Small intestine (tissue), 7 donors: Measurements from ENCODE around the gene AMIGO1. TPM values are rescaled to one million over a fixed set of nuclear protein-coding genes. Genes with fewer than 3 reads are reported as not detected.
A peak's percentile ranks its signal among the peaks of the same experiment; 100 is the strongest.

ENCODE experiments used
- DNase-seq, 2 donors: peaks; one replicate each; pipeline versions ENCODE4 v3.0.0 to v3.0.0-alpha.2; 2013
- FAIRE-seq: peaks from 2 replicates; lab custom pipeline; 2012; peaks lifted over from hg19 to GRCh38; lab: Jason Lieb, UNC
- H3K27ac ChIP-seq, 3 donors: one replicate each; pipeline ENCODE4 v1.5.1; 2013; ENCODE audit warnings: low read length in 2 of 3, mild to moderate bottlenecking in 2 of 3, control low read depth in 1 of 3, inconsistent platforms in 1 of 3, low read depth in 1 of 3, moderate library complexity in 1 of 3
- H3K27me3 ChIP-seq, 3 donors: one replicate each; pipeline ENCODE4 v1.6.1; 2013; ENCODE audit warnings: low read length in 3 of 3, inconsistent platforms in 1 of 3; ENCODE audit not compliant: control insufficient read depth in 3 of 3, insufficient read depth in 3 of 3
- H3K36me3 ChIP-seq, 3 donors: one replicate each; pipeline ENCODE4 v1.6.1; 2013; ENCODE audit warnings: low read length in 3 of 3, inconsistent platforms in 1 of 3, low read depth in 1 of 3, mild to moderate bottlenecking in 1 of 3, moderate library complexity in 1 of 3; ENCODE audit not compliant: control insufficient read depth in 3 of 3, insufficient read depth in 2 of 3
- H3K4me1 ChIP-seq, 3 donors: one replicate each; pipeline ENCODE4 v1.6.1; 2013; ENCODE audit warnings: low read length in 2 of 3, inconsistent platforms in 1 of 3, low read depth in 1 of 3, mild to moderate bottlenecking in 1 of 3, moderate library complexity in 1 of 3; ENCODE audit not compliant: control insufficient read depth in 3 of 3, insufficient read depth in 2 of 3
- H3K4me3 ChIP-seq, 3 donors: one replicate each; pipeline ENCODE4 v1.5.1; 2013; ENCODE audit warnings: low read length in 3 of 3, control low read depth in 1 of 3, inconsistent platforms in 1 of 3, low read depth in 1 of 3, mild to moderate bottlenecking in 1 of 3, moderate library complexity in 1 of 3
- H3K9me3 ChIP-seq, 2 donors: one replicate each; pipeline ENCODE4 v1.6.1; 2013; ENCODE audit warnings: low read depth in 1 of 2, low read length in 1 of 2; ENCODE audit not compliant: control insufficient read depth in 2 of 2, insufficient read depth in 1 of 2
- WGBS, 3 donors: extraction: QIAGEN DNeasy Blood & Tissue Kit; methylation state at CpG; one replicate each; pipeline ENCODE4 v1.1.7; 2013; 5-methylcytosine and 5-hydroxymethylcytosine counted together
- polyA plus RNA-seq, 4 donors: library from polyadenylated mRNA; stranded (reverse) in 3 of 4; unstranded in 1 of 4; fragments of 200-250 nt in 3 of 4; fragments of 120-200 nt in 1 of 4; gene quantifications; one replicate each; pipeline versions ENCODE4 v1.2.1 to v1.2.3, GENCODE V29; 2013
- donor health status: healthy with polysubstance abuse.
- donor health status: control.
- donor health status: control.
- donor health status: Bipolar disorder and iron deficiency.
- donor health status: healthy.

Gene AMIGO1
- polyA plus RNA-seq, 4 donors: 1.3 to 2.9 (median 2.2) TPM

DNA sequence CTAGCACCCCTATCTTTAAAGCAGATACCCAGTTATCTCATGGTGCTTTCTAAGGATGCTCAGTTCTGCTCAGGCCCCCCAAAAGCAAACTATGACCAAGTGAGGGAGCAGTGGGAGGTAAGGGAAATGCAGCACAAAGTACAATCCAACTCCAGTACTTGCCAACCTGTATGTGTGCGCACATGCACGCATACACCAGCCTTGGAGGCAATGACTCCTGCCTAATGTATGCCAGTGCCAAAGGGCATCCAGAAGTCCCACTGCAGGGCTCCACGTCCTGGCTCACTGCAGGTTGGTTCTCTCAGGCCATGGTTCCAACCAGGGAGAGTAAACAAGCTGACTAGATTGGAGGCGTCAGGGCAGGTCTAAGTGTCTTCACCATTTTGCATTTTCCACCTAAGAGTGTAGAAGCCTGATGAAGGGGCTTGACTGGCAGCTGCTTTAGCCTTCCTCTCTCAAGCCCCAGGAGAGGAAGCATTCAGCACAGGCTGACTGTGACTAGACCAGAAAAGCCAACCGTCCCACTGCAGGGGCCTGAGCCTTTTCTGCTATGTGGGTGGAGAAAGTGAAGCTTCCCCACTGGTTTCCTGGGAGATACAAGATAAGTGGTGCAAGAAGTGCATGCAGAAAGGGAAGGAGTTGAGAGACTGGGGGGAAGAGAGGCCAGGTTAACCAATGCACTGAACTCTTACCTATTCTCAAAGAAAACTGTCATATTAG lies 7.7 kb downstream of the AMIGO1 start:
- Histone ChIP-seq H3K27me3 (no peaks in the 10 kb centered on the region), H3K9me3 (no peaks in the 10 kb centered on the region), H3K4me3 (no peak overlapping the region), H3K27ac (peak overlapping the region in 1 of 3 donors; percentile 21), H3K36me3 (peaks cover 0 to 37% (median 0%) of the 10 kb centered on the region in 3 donors), H3K4me1 (peaks cover 0 to 21% (median 8%) of the 10 kb centered on the region in 3 donors)
- whole genome bisulfite sequencing, 3 donors: 56 to 66% (median 64%) methylated on average over 5 of the region's 5 CpGs
- DNase-seq (peak in 1 of 2 donors; percentile 61), FAIRE-seq (no peak)

GRCh38 chr1:109500941-109501381 lies 8.6 kb downstream of the AMIGO1 start:
- H3K4me3 ChIP-seq: no peak overlapping the region
- no peaks in the 10 kb centered on the region for H3K9me3 ChIP-seq
- H3K36me3 ChIP-seq: peaks cover 0 to 42% (median 0%) of the 10 kb centered on the region in 3 donors
- WGBS, 3 donors: 48 to 56% (median 53%) methylated on average over 5 of the region's 5 CpGs
- FAIRE-seq (no peak), DNase-seq (peak in 1 of 2 donors; percentile 26)
- peaks cover 0 to 21% (median 8%) of the 10 kb centered on the region in 3 donors for H3K4me1 ChIP-seq
- H3K27me3 ChIP-seq: no peaks in the 10 kb centered on the region
- peak overlapping the region in 2 of 3 donors; percentile 6 to 16 for H3K27ac ChIP-seq

DNA sequence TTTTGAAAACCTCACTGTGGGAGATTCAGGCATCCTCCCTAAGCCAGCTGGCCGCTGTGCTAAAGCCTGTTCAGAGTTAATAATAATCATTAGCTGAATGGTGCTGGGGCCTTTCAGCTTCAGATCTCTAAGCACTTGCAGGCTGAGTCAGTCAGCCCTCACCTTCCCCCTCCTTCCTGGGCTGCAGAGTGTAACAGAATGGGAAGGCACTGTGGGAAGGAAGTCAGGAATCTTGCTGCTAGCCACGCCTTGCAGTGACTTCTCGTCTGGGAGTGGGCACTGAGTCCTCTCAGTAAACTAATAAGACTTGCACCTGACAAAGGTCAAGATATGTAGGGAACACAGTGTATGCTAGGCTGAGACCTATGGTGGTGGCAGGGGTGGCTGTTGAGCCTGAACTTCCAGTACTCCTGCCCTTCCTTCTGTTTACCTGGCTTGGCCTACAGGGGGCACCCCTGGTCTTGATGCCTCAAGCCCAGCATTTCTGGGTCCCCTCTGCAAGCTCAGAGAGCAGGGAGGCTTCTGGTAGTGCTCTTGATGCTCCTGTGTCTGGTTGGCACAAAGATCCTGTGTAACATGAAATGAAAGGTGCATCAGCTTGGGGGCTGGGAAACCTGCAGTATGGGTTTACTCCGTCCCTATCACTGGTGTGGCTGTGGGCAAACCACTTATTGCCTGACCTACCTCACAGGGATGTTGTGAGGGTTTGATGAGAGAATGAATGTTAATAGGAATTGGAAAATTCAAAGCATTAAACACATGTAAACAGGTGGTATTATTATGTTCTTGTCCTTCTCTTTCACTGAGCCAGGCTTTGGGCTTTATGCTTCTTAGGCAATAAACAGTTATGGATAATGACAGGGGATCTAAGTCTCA lies 9.6 kb downstream of the AMIGO1 start:
- DNase-seq (peak; percentile 75 to 96), FAIRE-seq (no peak)
- no peaks in the 10 kb centered on the region for H3K27me3 ChIP-seq
- H3K36me3 ChIP-seq: peaks cover 0 to 47% (median 0%) of the 10 kb centered on the region in 3 donors
- peaks cover under 1 to 23% (median 8%) of the 10 kb centered on the region in 3 donors for H3K4me1 ChIP-seq
- no peak overlapping the region for H3K4me3 ChIP-seq
- H3K27ac ChIP-seq: peak overlapping the region in 2 of 3 donors; percentile 25 to 41
- no peaks in the 10 kb centered on the region for H3K9me3 ChIP-seq
- WGBS, 3 donors: 27 to 53% (median 39%) methylated on average over 4 of the region's 4 CpGs

- peaks cover 4 to 26% (median 7%) of the 10 kb centered on the region in 3 donors for H3K4me1 ChIP-seq
- H3K27ac ChIP-seq: peak overlapping the region in 2 of 3 donors; percentile 41 to 42
- H3K36me3 ChIP-seq: peaks cover 0 to 47% (median 0%) of the 10 kb centered on the region in 3 donors
- FAIRE-seq (no peak), DNase-seq (peak in 1 of 2 donors; percentile 23)
- no peaks in the 10 kb centered on the region for H3K9me3 ChIP-seq
- 73 to 79% (median 76%) methylated on average over 7 of the region's 7 CpGs for WGBS, 3 donors
- no peaks in the 10 kb centered on the region for H3K27me3 ChIP-seq
- no peak overlapping the region for H3K4me3 ChIP-seq
Measured at GRCh38 chr1:109499081-109499480, 10.4 kb downstream of the AMIGO1 start.

GRCh38 chr1:109498161-109498801 lies 11.2 kb downstream of the AMIGO1 start:
- no peak overlapping the region for H3K27ac ChIP-seq
- WGBS, 3 donors: 71 to 77% (median 74%) methylated on average over 12 of the region's 12 CpGs
- no peak for FAIRE-seq

GRCh38 chr1:109497449-109498160 lies 11.9 kb downstream of the AMIGO1 start:
- no peaks in the 10 kb centered on the region for H3K9me3 ChIP-seq
- no peak overlapping the region for H3K27ac ChIP-seq
- 64 to 70% (median 69%) methylated on average over 9 of the region's 9 CpGs for WGBS, 3 donors
- no peaks in the 10 kb centered on the region for H3K27me3 ChIP-seq
- DNase-seq (peak in 1 of 2 donors; percentile 28), FAIRE-seq (no peak)
- peaks cover 4 to 26% (median 7%) of the 10 kb centered on the region in 3 donors for H3K4me1 ChIP-seq
- H3K4me3 ChIP-seq: no peak overlapping the region
- H3K36me3 ChIP-seq: peaks cover 0 to 47% (median 0%) of the 10 kb centered on the region in 3 donors

More at GRCh38 chr1:109498161-109498801, 11.2 kb downstream of the AMIGO1 start:
- DNase-seq: peak; percentile 29 to 32
- Histone ChIP-seq H3K4me1 (peaks cover 4 to 26% (median 7%) of the 10 kb centered on the region in 3 donors), H3K27me3 (no peaks in the 10 kb centered on the region), H3K36me3 (peaks cover 0 to 47% (median 0%) of the 10 kb centered on the region in 3 donors), H3K4me3 (no peak overlapping the region), H3K9me3 (no peaks in the 10 kb centered on the region)

DNA sequence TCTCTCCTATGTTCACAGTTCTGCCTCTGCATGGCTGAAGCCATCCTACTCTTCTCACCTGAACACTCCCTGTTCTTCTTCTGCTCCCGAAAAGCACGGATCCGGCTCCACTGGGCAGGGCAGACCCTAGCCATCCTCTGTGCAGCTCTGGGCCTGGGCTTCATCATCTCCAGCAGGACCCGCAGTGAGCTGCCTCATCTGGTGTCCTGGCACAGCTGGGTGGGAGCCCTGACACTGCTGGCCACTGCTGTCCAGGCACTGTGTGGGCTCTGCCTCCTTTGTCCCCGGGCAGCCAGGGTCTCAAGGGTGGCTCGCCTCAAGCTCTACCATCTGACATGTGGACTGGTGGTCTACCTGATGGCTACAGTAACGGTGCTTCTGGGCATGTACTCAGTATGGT lies 13.8 kb downstream of the AMIGO1 start:
- peaks cover 0 to 49% (median 0%) of the 10 kb centered on the region in 3 donors for H3K36me3 ChIP-seq
- H3K4me3 ChIP-seq: no peak overlapping the region
- DNase-seq (no peak), FAIRE-seq (no peak)
- peaks cover 4 to 26% (median 4%) of the 10 kb centered on the region in 3 donors for H3K4me1 ChIP-seq
- no peaks in the 10 kb centered on the region for H3K27me3 ChIP-seq
- H3K27ac ChIP-seq: no peak overlapping the region
- WGBS, 3 donors: 92 to 96% (median 95%) methylated on average over 7 of the region's 7 CpGs
- H3K9me3 ChIP-seq: no peaks in the 10 kb centered on the region
